Suprapubic skin (tissue), 4 donors: ENCODE measurements around the gene RNU6-7.

ENCODE experiments used
- EP300 ChIP-seq: sonication (generic); formaldehyde crosslinking; IDR thresholded peaks from one replicate; pipeline ENCODE4 v1.6.1; 2017; ENCODE audit warnings: antibody characterized with exemption
- POLR2A ChIP-seq, 2 donors: fragments of 450-650 bp; IDR thresholded peaks; one replicate each; pipeline ENCODE4 v1.6.1; 2017; ENCODE audit warnings: antibody characterized with exemption in 2 of 2, mild to moderate bottlenecking in 2 of 2, moderate library complexity in 2 of 2
- POLR2AphosphoS5 ChIP-seq, 3 donors: sonication (generic); formaldehyde crosslinking; IDR thresholded peaks; one replicate each; pipeline ENCODE4 v1.6.1; 2017; ENCODE audit warnings: antibody characterized with exemption in 3 of 3
- TF ChIP-seq, protein P1 (sequence below), 2 donors: fragments of 200-600 bp in 1 of 2; fragments of 450-650 bp in 1 of 2; sonication (generic) in 1 of 2; IDR thresholded peaks; one replicate each; pipeline ENCODE4 v1.5.1; 2016 to 2019; ENCODE audit warnings: antibody characterized with exemption in 2 of 2, mild to moderate bottlenecking in 1 of 2, moderate library complexity in 1 of 2

- TF ChIP-seq POLR2AphosphoS5 (IDR thresholded peaks at IDR 0.05) (no peak), EP300 (no peak), POLR2A (IDR thresholded peaks at IDR 0.05) (no peak)
- TF ChIP-seq, protein P1, sequence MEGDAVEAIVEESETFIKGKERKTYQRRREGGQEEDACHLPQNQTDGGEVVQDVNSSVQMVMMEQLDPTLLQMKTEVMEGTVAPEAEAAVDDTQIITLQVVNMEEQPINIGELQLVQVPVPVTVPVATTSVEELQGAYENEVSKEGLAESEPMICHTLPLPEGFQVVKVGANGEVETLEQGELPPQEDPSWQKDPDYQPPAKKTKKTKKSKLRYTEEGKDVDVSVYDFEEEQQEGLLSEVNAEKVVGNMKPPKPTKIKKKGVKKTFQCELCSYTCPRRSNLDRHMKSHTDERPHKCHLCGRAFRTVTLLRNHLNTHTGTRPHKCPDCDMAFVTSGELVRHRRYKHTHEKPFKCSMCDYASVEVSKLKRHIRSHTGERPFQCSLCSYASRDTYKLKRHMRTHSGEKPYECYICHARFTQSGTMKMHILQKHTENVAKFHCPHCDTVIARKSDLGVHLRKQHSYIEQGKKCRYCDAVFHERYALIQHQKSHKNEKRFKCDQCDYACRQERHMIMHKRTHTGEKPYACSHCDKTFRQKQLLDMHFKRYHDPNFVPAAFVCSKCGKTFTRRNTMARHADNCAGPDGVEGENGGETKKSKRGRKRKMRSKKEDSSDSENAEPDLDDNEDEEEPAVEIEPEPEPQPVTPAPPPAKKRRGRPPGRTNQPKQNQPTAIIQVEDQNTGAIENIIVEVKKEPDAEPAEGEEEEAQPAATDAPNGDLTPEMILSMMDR (IDR thresholded peaks at IDR 0.05): no peak
These were observed 44.9 kb downstream of the RNU6-7 start for GRCh38 chr14:32246751-32247150.
